GM18508 (cell line): ENCODE results near the gene KIF3A.

Experiments
- ATAC-seq: cut with Tn5 transposase; IDR thresholded peaks from one replicate; pipeline ENCODE4 v1.9.1; 2021; ENCODE audit warnings: moderate number of reproducible peaks; ENCODE audit not compliant: insufficient read depth, unreplicated experiment

KIF3A gene

GRCh38 chr5:132680780-132681475 lies 56.4 kb downstream of the KIF3A start:
- no peak for ATAC-seq

GRCh38 chr5:132679717-132680380 lies 57.5 kb downstream of the KIF3A start:
- ATAC-seq, result no peak

GRCh38 chr5:132679166-132679565 lies 58.2 kb downstream of the KIF3A start:
- ATAC-seq, result no peak

- ATAC-seq, result no peak
Observed at GRCh38 chr5:132678735-132679134, 58.6 kb downstream of the KIF3A start.

- ATAC-seq, result no peak
Observed at GRCh38 chr5:132677682-132678400, 59.5 kb downstream of the KIF3A start.

- ATAC-seq, result no peak
Observed at GRCh38 chr5:132677191-132677590, 60.2 kb downstream of the KIF3A start.

GRCh38 chr5:132675936-132676689 lies 61.2 kb downstream of the KIF3A start:
- ATAC-seq, result no peak

- no peak for ATAC-seq
Observed at GRCh38 chr5:132674671-132675506, 62.5 kb downstream of the KIF3A start.

- no peak for ATAC-seq
Observed at GRCh38 chr5:132673939-132674630, 63.3 kb downstream of the KIF3A start, which contains the start of gene IL4. Gene IL4 (plus strand): TSS chr5:132673989. CDS start chr5:132674051, 62 bp downstream.

GRCh38 chr5:132673488-132673887 lies 63.9 kb downstream of the KIF3A start:
- no peak for ATAC-seq

GRCh38 chr5:132671000-132671399 lies 66.3 kb downstream of the KIF3A start:
- no peak for ATAC-seq

GRCh38 chr5:132669966-132670882 lies 67.1 kb downstream of the KIF3A start:
- no peak for ATAC-seq

GRCh38 chr5:132669455-132669820 lies 67.9 kb downstream of the KIF3A start:
- no peak for ATAC-seq

GRCh38 chr5:132668706-132669454 lies 68.5 kb downstream of the KIF3A start:
- no peak for ATAC-seq

GRCh38 chr5:132667761-132668705 lies 69.3 kb downstream of the KIF3A start:
- ATAC-seq, result no peak

- ATAC-seq, result no peak
Observed at GRCh38 chr5:132667309-132667708, 70.0 kb downstream of the KIF3A start.
